ENCODE data around the gene RGL3. TPM values are rescaled to one million over a fixed set of nuclear protein-coding genes. Genes with fewer than 3 reads are reported as not detected.

Gene RGL3
- total RNA-seq, 2 experiments from 2014 or later = not detected

GRCh38 chr19:11437955-11438354 is 18.8 kb upstream of the RGL3 start:
- H3K27ac ChIP-seq (ENCODE audit: low read depth in 1 of 2, low read length in 2 of 2) = no peak overlapping the region
- Mint-ChIP-seq H3K4me1 (ENCODE audit: low read depth) (peaks cover 21% of the 10 kb centered on the region), H3K9me3 (no peaks in the 10 kb centered on the region), H3K27ac (no peak overlapping the region), H3K27me3 (no peaks in the 10 kb centered on the region), H3K4me3 (peak overlapping the region; percentile 80), H3K36me3 (ENCODE audit: low read depth) (peaks cover 56% of the 10 kb centered on the region)
- DNase-seq = no peak
- POLR2A ChIA-PET = no interaction called here
- H3K4me3 ChIP-seq (ENCODE audit: low read length) = no peak overlapping the region
- no peaks in the 10 kb centered on the region for H3K27me3 ChIP-seq (ENCODE audit: control insufficient read depth in 1 of 2, insufficient read depth in 2 of 2, low read length in 2 of 2)
- ATAC-seq (ENCODE audit: poor library complexity) = no peak
- intact Hi-C loops (cut with DNase I, micrococcal nuclease) = loop anchor here (5.0 to 10.0 kb wide), 3 partner anchors 44 to 147 kb away; partner anchors contain the start of gene ELAVL3 (in 2 of the 2)
- CTCF ChIA-PET = interaction anchor here (3.7 kb wide), 1 partner anchor 57 kb away, joined by 38 read pairs; no protein-coding TSS in a partner anchor
- peaks cover 47% of the 10 kb centered on the region for H3K36me3 ChIP-seq (ENCODE audit: insufficient read depth, low read length)
- peaks cover 26% of the 10 kb centered on the region for H3K4me1 ChIP-seq (ENCODE audit: insufficient read depth, low read length)
- no peaks in the 10 kb centered on the region for H3K9me3 ChIP-seq (ENCODE audit: control insufficient read depth in 1 of 2, insufficient read depth in 1 of 2, low read length in 2 of 2)
- no peak for TF ChIP-seq CTCF (IDR thresholded peaks at IDR 0.05)

- peak overlapping the region; percentile 84 for H3K27ac Mint-ChIP-seq
- ATAC-seq (ENCODE audit: poor library complexity) (no peak), DNase-seq (peak in 1 of 14 experiments; percentile 49)
- no peak for TF ChIP-seq CTCF (IDR thresholded peaks at IDR 0.05)
- peaks cover 38% of the 10 kb centered on the region for H3K36me3 Mint-ChIP-seq (ENCODE audit: low read depth)
- peak overlapping the region; percentile 90 for H3K4me3 ChIP-seq (ENCODE audit: low read length)
- H3K27me3 Mint-ChIP-seq = no peaks in the 10 kb centered on the region
- H3K27ac ChIP-seq (ENCODE audit: low read depth in 1 of 2, low read length in 2 of 2) = peak overlapping the region; percentile 39 to 50
- peaks cover 21% of the 10 kb centered on the region for H3K4me1 Mint-ChIP-seq (ENCODE audit: low read depth)
- H3K9me3 Mint-ChIP-seq = no peaks in the 10 kb centered on the region
- intact Hi-C loops (cut with DNase I, micrococcal nuclease) = loop anchor here (1.0 to 10.0 kb wide), 8 partner anchors 46 to 149 kb away; partner anchors contain the start of genes CCDC159 (in 2 of the 2), ELAVL3 (in 2 of the 2) and TMEM205 (in 2 of the 2)
- peaks cover 27% of the 10 kb centered on the region for H3K36me3 ChIP-seq (ENCODE audit: insufficient read depth, low read length)
- peaks cover 26% of the 10 kb centered on the region for H3K4me1 ChIP-seq (ENCODE audit: insufficient read depth, low read length)
- peak overlapping the region; percentile 96 for H3K4me3 Mint-ChIP-seq
- ChIA-PET CTCF (interaction anchor here (0.7 to 3.7 kb wide), 12 partner anchors 9 to 142 kb away, joined by 3 to 38 read pairs (median 6); partner anchors contain the start of genes CCDC159, ELOF1, SWSAP1 and TMEM205), POLR2A (interaction anchor here (0.6 to 1.7 kb wide), 12 partner anchors 14 to 552 kb away, joined by 3 to 40 read pairs (median 4); partner anchors contain the start of genes CCDC159, ECSIT, ELOF1 and SWSAP1)
- no peaks in the 10 kb centered on the region for H3K27me3 ChIP-seq (ENCODE audit: control insufficient read depth in 1 of 2, insufficient read depth in 2 of 2, low read length in 2 of 2)
- no peaks in the 10 kb centered on the region for H3K9me3 ChIP-seq (ENCODE audit: control insufficient read depth in 1 of 2, insufficient read depth in 1 of 2, low read length in 2 of 2)
Observed at GRCh38 chr19:11435833-11436313, 16.8 kb upstream of the RGL3 start.

GRCh38 chr19:11435057-11435832 is 16.1 kb upstream of the RGL3 start, which contains the start of the genes ODAD3 and PRKCSH:
Gene ODAD3 (minus strand): TSS chr19:11435121. CDS start chr19:11435016, 105 bp downstream.
Gene PRKCSH (plus strand): TSS chr19:11435635. CDS start chr19:11436118, 483 bp downstream.
- intact Hi-C loops (cut with DNase I, micrococcal nuclease) = loop anchor here (1.0 to 10.0 kb wide), 7 partner anchors 47 to 150 kb away; partner anchors contain the start of genes CCDC159 (in 2 of the 2), ELAVL3 (in 2 of the 2) and TMEM205 (in 2 of the 2)
- peaks cover 26% of the 10 kb centered on the region for H3K4me1 ChIP-seq (ENCODE audit: insufficient read depth, low read length)
- H3K36me3 ChIP-seq (ENCODE audit: insufficient read depth, low read length) = peaks cover 21% of the 10 kb centered on the region
- peaks cover 32% of the 10 kb centered on the region for H3K36me3 Mint-ChIP-seq (ENCODE audit: low read depth)
- peaks cover 21% of the 10 kb centered on the region for H3K4me1 Mint-ChIP-seq (ENCODE audit: low read depth)
- peak within 1 kb of the TSS; percentile 96 for H3K4me3 Mint-ChIP-seq
- peak within 1 kb of the TSS; percentile 84 for H3K27ac Mint-ChIP-seq
- ChIA-PET CTCF (interaction anchor here (0.6 to 3.7 kb wide), 17 partner anchors 9 to 776 kb away, joined by 3 to 38 read pairs (median 4); partner anchors contain the start of genes CCDC159, ELOF1, SWSAP1 and TMEM205), POLR2A (interaction anchor here (0.6 to 1.7 kb wide), 13 partner anchors 13 to 553 kb away, joined by 3 to 40 read pairs (median 3); partner anchors contain the start of genes CCDC159, ECSIT, ELOF1 and SWSAP1)
- DNase-seq = peak; percentile 95 to 99 (median 97)
- peak within 1 kb of the TSS; percentile 90 for H3K4me3 ChIP-seq (ENCODE audit: low read length)
- no peaks in the 10 kb centered on the region for H3K27me3 Mint-ChIP-seq
- peak within 1 kb of the TSS; percentile 58 to 83 for H3K27ac ChIP-seq (ENCODE audit: low read depth in 1 of 2, low read length in 2 of 2)
- H3K27me3 ChIP-seq (ENCODE audit: control insufficient read depth in 1 of 2, insufficient read depth in 2 of 2, low read length in 2 of 2) = no peaks in the 10 kb centered on the region
- no peaks in the 10 kb centered on the region for H3K9me3 ChIP-seq (ENCODE audit: control insufficient read depth in 1 of 2, insufficient read depth in 1 of 2, low read length in 2 of 2)
- H3K9me3 Mint-ChIP-seq = no peaks in the 10 kb centered on the region
- ATAC-seq (ENCODE audit: poor library complexity) = peak; percentile 94
- peak; percentile 87 for TF ChIP-seq CTCF (IDR thresholded peaks at IDR 0.05)
